HG03457 (cell line): Measurements from ENCODE around the gene CDHR1.

Experiments used
- ATAC-seq: cut with Tn5 transposase; IDR thresholded peaks from one replicate; pipeline ENCODE4 v1.9.1; 2021; ENCODE audit warnings: moderate number of reproducible peaks; ENCODE audit not compliant: unreplicated experiment

Gene CDHR1

GRCh38 chr10:84225427-84226173 lies 31.3 kb downstream of the CDHR1 start, which contains the start of gene LRIT2:
LRIT2 (minus strand) TSS chr10:84225544; CDS start chr10:84225520, 24 bp downstream.
- ATAC-seq: no peak

DNA sequence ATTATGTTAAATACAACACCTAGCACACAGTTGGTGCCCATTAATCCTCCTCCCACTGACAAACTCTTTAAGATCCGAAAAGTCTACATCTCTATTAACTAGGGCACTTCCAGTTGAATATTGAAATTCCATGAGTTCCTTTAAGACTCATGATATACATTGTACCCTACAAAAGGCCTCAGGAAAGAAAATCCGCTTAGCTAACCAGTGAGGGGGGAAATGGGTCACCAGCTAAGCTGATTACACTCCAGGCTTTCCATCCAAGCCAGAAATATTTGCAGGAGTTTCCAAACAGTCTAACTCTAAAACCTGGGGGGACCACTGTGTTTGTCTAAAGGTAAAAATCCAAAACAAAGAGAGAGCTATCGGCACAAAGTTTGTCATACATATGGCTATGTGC lies 32.3 kb downstream of the CDHR1 start:
- ATAC-seq: no peak

GRCh38 chr10:84227810-84228209 lies 33.5 kb downstream of the CDHR1 start:
- no peak for ATAC-seq

GRCh38 chr10:84230359-84230758 lies 36.0 kb downstream of the CDHR1 start:
- no peak for ATAC-seq

DNA sequence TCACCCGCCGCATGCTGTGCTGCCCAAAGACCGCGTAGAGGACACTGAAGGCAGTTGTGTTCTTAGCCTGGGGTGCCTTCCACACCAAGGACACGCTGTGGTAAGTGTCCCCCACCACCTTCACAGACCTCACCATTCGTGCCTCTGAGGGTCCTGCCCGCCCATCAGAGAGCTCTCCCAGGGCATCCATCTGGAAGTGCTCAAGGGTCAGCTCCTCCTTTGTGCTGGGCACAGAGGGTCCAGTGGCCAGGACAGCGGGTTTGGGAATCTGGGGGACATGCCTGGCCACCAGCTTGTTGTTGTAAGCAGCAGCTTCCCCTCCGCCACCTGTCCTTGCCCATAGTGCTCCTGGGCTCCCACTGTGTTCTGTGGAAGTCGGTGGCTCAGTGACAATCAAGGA lies 38.0 kb downstream of the CDHR1 start:
- no peak for ATAC-seq

DNA sequence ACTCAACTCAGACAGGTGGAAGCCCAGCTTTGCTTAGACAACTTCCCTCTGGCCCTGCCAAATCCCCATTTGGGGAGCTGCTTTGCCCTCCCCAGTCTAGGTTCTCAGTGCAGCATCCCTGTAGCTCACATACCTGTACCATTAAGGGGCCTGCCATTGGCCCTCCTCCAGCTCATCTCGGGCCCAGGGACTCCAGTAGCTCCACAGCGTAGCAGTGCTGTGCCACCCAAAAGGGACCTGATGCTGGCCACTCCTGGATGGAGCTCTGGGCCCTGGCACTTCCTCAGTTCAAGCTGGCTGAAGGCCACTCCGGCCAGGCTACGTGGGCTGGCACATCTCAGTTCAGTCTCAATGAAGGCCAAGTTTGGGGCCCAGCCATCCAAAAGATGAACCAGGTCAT lies 39.6 kb downstream of the CDHR1 start:
- ATAC-seq: no peak

DNA sequence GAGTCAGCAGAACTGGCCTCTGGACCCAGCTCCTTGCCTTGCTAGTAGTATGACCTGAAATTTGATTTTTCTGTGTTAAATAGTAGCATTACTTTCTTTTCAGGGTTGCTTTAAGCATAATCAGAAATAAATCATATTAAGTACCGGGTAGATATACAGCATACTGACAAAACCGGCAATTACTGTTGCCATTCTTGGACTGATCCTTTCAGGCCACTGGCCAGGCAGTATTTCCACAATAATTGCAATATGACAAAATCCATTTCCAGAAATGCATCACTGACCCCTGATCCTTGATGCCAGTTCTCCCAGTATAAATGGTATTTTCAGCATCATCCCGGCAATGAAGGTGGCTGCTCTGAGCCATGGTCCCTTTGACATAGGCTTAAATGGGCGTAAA lies 40.1 kb downstream of the CDHR1 start:
- no peak for ATAC-seq

GRCh38 chr10:84235096-84235495 lies 40.8 kb downstream of the CDHR1 start:
- no peak for ATAC-seq

DNA sequence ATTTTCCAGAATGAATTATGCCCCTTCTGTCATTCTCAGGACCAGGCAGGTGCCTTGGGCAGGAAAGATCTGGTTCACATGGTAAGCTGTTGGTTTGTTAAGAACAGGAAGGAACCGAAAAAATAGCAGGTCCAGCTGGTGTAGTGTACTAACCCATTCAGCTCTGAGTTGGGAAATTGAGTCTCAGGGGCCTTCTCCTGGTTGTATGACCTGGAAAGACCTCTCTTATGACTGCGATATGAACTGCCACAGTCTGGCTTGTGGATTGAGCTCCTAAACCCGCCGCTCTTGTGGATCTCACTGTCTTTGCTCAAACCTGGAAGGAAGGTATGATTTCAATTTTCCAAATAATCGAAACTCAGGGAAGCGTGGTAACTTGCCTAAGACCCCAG lies 42.5 kb downstream of the CDHR1 start:
- ATAC-seq: no peak

DNA sequence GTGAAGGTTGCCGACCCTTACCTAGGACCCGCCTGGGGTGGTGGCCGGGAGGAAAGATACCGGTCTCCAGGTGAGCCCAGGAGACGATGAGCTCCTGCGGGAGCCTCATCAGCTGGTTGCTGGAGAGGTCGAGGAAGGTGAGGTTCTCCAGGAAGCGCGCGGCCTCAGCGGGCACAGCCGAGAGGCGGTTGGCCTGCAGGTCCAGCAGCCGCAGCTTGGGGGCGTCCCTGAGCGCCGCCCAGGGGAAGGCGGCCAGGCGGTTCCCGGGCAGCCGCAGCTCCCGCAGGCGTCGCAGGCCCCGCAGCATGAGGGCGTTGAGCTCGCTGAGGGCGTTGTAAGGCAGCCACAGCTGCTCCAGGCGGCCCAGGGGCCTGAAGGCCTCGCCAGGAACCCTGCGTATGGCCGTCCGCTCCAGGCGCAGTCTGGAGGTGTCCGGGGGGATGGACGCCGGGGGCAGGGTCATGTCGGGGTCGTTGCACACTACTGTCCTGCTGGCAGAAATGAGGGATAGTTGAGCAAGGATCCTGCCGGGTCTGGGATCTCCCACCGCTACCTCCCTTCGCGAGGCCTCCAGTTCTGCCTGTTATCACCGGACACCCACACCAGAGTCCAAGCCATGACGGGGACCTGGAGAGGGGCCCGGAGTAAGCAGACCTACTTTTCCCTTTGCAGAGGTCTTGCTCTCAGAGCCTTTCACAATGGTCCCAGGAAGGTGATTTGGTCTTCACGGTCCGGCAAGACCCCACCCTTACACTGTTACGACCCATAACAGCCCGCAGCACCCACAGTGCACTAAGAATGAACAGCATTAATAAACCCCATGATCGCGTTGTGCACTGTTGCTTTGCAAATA lies 43.1 kb downstream of the CDHR1 start:
- no peak for ATAC-seq

DNA sequence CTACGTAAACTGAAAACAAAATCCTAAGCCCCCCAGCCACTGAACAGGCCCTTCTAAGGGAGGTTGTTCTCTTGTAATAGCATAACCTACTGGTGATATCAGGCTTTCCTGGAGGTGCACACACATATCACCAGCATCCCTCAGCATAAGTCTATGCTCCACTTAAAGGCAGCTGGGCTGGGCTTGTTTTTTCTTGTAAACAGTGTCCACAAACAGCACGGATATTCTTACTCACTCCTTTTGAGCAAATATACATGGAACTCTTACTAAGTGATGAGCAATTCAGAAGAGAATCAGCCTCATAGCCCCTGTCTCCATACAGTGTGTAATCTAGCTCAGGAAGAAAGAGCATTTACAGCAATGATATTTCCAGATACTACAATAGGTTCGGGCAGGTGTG lies 44.6 kb downstream of the CDHR1 start:
- no peak for ATAC-seq

DNA sequence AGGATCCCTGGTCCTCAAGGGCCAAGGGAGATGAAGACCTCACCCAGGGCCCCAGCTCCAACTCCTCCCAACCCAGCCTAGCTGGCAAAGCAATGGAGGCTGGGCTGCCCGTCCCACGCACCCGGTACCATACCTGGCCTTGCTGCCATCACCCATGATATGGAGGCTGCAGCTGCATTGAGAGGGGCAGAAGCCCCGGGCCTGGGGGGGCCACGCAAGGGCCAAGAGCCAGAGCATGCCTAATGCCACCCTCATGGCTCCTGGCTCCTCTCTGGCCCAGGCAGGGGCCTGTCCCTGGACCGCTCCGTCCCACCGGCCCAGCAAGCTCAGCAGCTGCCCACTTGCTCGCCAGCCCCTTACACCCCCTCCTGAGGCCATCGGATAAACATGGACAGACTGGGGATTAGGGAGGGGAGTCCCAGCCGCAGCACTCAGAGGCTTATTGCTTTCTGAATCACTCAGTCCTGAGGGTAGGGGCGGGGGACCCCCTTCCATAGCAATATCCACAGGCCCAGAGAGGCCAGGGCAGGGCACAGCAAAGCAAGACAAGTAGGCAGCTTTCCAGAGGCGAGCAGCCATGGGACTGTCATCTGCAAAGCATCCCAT lies 47.0 kb downstream of the CDHR1 start, which contains the start of gene LRIT1:
Gene LRIT1, minus strand, starts transcription at position 362 of the 606 bp plus-strand sequence. Its CDS starts 107 bp downstream, at position 255.
- no peak for ATAC-seq

DNA sequence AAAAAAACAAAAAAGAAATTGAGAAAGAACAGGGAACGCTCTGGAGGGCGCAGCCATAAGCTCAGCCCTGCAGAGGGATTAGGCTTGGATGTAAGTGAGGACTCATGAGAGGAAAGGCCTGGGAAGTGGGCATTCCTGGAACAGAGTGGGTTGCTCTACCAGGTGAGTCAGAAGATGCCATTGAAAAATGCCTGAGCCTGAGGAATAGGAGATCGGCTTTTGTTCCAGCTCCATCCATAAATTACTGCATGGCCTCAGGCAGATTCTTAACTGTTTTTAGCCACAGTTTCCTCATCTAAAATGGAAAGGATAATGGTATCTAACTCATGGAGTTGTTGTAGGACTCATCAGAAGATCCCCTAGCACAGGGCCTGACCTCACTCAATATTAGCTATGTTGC lies 49.4 kb downstream of the CDHR1 start:
- no peak for ATAC-seq

- no peak for ATAC-seq
Observed at GRCh38 chr10:84244651-84245270, 50.4 kb downstream of the CDHR1 start, which contains the start of gene RGR. RGR (plus strand) TSS chr10:84245053; CDS start chr10:84245091, 38 bp downstream.

DNA sequence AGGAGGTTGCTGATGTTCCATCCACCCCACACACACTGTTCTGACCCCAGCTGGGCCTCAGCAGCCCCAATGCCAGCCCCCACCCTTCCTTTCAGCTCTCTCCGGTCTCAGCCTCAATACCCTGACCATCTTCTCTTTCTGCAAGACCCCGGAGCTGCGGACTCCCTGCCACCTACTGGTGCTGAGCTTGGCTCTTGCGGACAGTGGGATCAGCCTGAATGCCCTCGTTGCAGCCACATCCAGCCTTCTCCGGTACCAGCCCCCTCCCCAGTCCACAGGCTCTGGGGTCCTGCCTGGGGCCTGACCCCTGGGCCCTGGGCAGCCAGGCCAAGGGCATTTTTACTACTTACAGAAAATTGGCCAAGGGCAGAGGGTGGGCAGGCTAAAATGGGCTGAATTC lies 53.2 kb downstream of the CDHR1 start:
- ATAC-seq: no peak

GRCh38 chr10:84248794-84249193 lies 54.5 kb downstream of the CDHR1 start:
- no peak for ATAC-seq

- no peak for ATAC-seq
Observed at GRCh38 chr10:84254552-84255478, 60.5 kb downstream of the CDHR1 start.

GRCh38 chr10:84256510-84257342 lies 62.4 kb downstream of the CDHR1 start:
- ATAC-seq: no peak
